ENCODE measurements around the gene LTBP2. TPM values are rescaled to one million over a fixed set of nuclear protein-coding genes. Genes with fewer than 3 reads are reported as not detected.
A peak's percentile ranks its signal among the peaks of the same experiment; 100 is the strongest.

LTBP2 gene
- total and polyA plus RNA-seq, 7 donors = 0.46 to 71.2 (median 12.1) TPM

- H3K4me1 ChIP-seq = peaks cover 0 to 22% (median 10%) of the 10 kb centered on the region in 4 donors
- TF ChIP-seq EP300 (IDR thresholded peaks at IDR 0.05) (no peak), POLR2AphosphoS5 (IDR thresholded peaks at IDR 0.05) (peak in 1 of 4 donors; percentile 24), POLR2A (IDR thresholded peaks at IDR 0.05) (no peak)
- TF ChIP-seq, protein P1, sequence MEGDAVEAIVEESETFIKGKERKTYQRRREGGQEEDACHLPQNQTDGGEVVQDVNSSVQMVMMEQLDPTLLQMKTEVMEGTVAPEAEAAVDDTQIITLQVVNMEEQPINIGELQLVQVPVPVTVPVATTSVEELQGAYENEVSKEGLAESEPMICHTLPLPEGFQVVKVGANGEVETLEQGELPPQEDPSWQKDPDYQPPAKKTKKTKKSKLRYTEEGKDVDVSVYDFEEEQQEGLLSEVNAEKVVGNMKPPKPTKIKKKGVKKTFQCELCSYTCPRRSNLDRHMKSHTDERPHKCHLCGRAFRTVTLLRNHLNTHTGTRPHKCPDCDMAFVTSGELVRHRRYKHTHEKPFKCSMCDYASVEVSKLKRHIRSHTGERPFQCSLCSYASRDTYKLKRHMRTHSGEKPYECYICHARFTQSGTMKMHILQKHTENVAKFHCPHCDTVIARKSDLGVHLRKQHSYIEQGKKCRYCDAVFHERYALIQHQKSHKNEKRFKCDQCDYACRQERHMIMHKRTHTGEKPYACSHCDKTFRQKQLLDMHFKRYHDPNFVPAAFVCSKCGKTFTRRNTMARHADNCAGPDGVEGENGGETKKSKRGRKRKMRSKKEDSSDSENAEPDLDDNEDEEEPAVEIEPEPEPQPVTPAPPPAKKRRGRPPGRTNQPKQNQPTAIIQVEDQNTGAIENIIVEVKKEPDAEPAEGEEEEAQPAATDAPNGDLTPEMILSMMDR (IDR thresholded peaks at IDR 0.05) = no peak
- H3K9me3 ChIP-seq = no peaks in the 10 kb centered on the region
- no peaks in the 10 kb centered on the region for H3K36me3 ChIP-seq
- H3K4me3 ChIP-seq = no peak overlapping the region
- DNase-seq = no peak
- H3K27me3 ChIP-seq = peaks cover 0 to 50% (median 3%) of the 10 kb centered on the region in 3 donors
- 39 to 40% methylated on average over 10 of the region's 10 CpGs for WGBS, 2 donors
- intact Hi-C loops (cut with DNase I) = no loop called here
- H3K27ac ChIP-seq = peak overlapping the region in 2 of 4 donors; percentile 42 to 63
Measured at GRCh38 chr14:74618078-74618952, 6.3 kb upstream of the LTBP2 start.

DNA sequence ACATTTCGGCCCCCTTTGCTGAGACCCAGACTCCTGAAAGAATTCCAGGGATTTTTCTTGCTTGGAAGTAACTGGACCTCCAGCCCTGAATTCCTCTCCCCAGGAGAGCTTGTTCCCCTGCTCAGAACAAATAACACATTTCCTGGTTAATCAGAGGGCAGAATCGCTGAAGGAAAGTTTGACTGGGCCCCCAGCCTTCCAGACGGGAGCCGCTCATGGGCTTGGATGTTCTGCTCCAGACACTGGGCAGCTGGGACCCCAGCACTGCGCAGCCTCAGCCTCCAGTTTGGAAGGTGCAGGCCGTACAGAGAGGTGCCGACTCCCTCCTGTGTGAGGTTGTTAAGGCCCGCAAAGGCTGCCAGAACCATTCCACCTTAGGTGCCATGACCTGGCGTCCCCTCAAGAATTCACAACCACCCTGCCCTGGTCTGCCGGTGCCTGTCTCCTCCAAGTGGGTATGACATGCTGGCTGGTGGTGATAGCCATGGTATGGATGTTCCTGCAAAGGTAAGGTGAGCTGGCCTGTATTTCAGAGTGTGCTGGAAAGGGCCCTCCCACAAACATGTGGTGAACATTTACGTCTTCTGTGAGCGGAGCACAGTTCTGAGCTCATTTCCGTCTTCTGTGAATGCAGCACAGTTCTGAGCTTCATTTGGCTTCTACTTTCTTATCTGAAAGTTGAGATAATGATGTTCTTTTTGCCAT, 5.1 kb upstream of the LTBP2 start:
- H3K9me3 ChIP-seq = no peaks in the 10 kb centered on the region
- peaks cover 0 to 30% (median 15%) of the 10 kb centered on the region in 4 donors for H3K4me1 ChIP-seq
- 92% methylated on average over 13 of the region's 13 CpGs for WGBS, 2 donors
- DNase-seq = no peak
- H3K27ac ChIP-seq = peak overlapping the region in 2 of 4 donors; percentile 12 to 34
- peaks cover 3 to 60% (median 3%) of the 10 kb centered on the region in 3 donors for H3K27me3 ChIP-seq
- no peaks in the 10 kb centered on the region for H3K36me3 ChIP-seq
- intact Hi-C loops (cut with DNase I) = no loop called here
- TF ChIP-seq, protein P1 (IDR thresholded peaks at IDR 0.05) = no peak
- no peak for TF ChIP-seq POLR2A (IDR thresholded peaks at IDR 0.05)
- no peak for TF ChIP-seq EP300 (IDR thresholded peaks at IDR 0.05)
- no peak for TF ChIP-seq POLR2AphosphoS5 (IDR thresholded peaks at IDR 0.05)
- no peak overlapping the region for H3K4me3 ChIP-seq

DNA sequence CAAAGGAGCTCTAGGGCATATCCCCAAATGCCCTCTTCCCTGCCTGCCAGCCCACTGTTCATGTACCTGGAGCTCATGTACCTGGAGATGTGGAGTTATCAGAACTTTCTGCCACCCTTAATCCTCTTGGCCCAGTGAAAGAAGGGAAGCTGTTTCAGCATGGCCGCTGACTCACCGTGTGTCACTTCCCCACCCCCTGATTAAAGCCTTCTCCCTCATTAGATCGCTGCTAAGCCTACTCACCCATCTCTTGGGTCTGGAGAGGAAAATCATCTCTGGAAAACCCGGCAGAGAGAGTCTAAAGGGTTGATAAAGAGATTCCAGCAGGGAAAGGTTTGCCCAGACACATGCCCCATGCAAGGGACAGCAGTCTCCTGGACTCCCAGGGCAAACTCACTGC, 4.5 kb upstream of the LTBP2 start:
- Histone ChIP-seq H3K27me3 (peaks cover 5 to 66% (median 9%) of the 10 kb centered on the region in 3 donors), H3K9me3 (no peaks in the 10 kb centered on the region), H3K27ac (peak overlapping the region in 2 of 4 donors; percentile 12 to 34), H3K4me3 (no peak overlapping the region), H3K4me1 (peaks cover 0 to 36% (median 22%) of the 10 kb centered on the region in 4 donors), H3K36me3 (no peaks in the 10 kb centered on the region)
- intact Hi-C loops (cut with DNase I) = no loop called here
- no peak for DNase-seq
- TF ChIP-seq, protein P1 (IDR thresholded peaks at IDR 0.05) = no peak
- TF ChIP-seq POLR2A (IDR thresholded peaks at IDR 0.05) (no peak), EP300 (IDR thresholded peaks at IDR 0.05) (no peak), POLR2AphosphoS5 (IDR thresholded peaks at IDR 0.05) (no peak)
- WGBS, 2 donors = 71 to 74% methylated on average over 4 of the region's 4 CpGs

DNA sequence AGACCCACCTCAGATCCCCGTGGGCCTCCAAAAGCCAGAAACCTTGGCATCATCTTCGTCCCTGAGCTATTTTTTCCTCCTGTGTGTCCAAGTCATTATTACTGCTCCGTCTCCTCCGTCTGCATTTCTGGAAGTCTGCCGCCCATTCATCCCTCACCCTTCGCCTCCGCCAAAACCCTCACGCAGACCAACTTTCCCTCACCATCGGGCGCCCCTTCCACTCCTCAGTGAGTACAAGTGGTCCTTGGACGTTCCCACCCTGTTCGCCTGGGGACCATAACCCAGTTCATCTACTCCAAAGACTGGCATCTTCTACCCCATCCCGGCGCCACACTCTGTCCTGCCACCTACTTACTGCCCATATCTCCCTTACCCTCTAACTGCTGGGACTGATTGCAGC, 3.7 kb upstream of the LTBP2 start:
- Histone ChIP-seq H3K27ac (no peak overlapping the region), H3K27me3 (peaks cover 7 to 74% (median 17%) of the 10 kb centered on the region in 3 donors), H3K4me3 (no peak overlapping the region), H3K4me1 (peaks cover 0 to 39% (median 24%) of the 10 kb centered on the region in 4 donors), H3K36me3 (no peaks in the 10 kb centered on the region), H3K9me3 (no peaks in the 10 kb centered on the region)
- WGBS, 2 donors = 94 to 95% methylated on average over 14 of the region's 14 CpGs
- intact Hi-C loops (cut with DNase I) = no loop called here
- no peak for DNase-seq
- no peak for TF ChIP-seq POLR2A (IDR thresholded peaks at IDR 0.05)
- TF ChIP-seq POLR2AphosphoS5 (IDR thresholded peaks at IDR 0.05) = no peak
- TF ChIP-seq, protein P1 (IDR thresholded peaks at IDR 0.05) = no peak
- TF ChIP-seq EP300 (IDR thresholded peaks at IDR 0.05) = no peak

Measured in sigmoid colon (tissue), 7 donors.